ENCODE results near the gene ETNK2. TPM values are rescaled to one million over a fixed set of nuclear protein-coding genes. Genes with fewer than 3 reads are reported as not detected.

ETNK2 gene
- total RNA-seq, 4 donors from 2014 or later: 12.4 to 77.8 (median 32.6) TPM

- no peak for TF ChIP-seq CTCF (IDR thresholded peaks at IDR 0.05; ENCODE audit: low read depth)
These were observed 43.3 kb downstream of the ETNK2 start for GRCh38 chr1:204108312-204109141.

- no peak for TF ChIP-seq CTCF (IDR thresholded peaks at IDR 0.05; ENCODE audit: low read depth)
These were observed 44.0 kb downstream of the ETNK2 start for GRCh38 chr1:204107892-204108291.

- no peak for TF ChIP-seq CTCF (IDR thresholded peaks at IDR 0.05; ENCODE audit: low read depth)
These were observed 45.0 kb downstream of the ETNK2 start for GRCh38 chr1:204106825-204107224.

- no peak for TF ChIP-seq CTCF (IDR thresholded peaks at IDR 0.05; ENCODE audit: low read depth)
These were observed 46.7 kb downstream of the ETNK2 start for GRCh38 chr1:204105131-204105515.

- TF ChIP-seq CTCF (IDR thresholded peaks at IDR 0.05; ENCODE audit: low read depth): no peak
These were observed 47.3 kb downstream of the ETNK2 start for GRCh38 chr1:204104331-204105130.

- no peak for TF ChIP-seq CTCF (IDR thresholded peaks at IDR 0.05; ENCODE audit: low read depth)
These were observed 48.5 kb downstream of the ETNK2 start for GRCh38 chr1:204103431-204103741.

- TF ChIP-seq CTCF (IDR thresholded peaks at IDR 0.05; ENCODE audit: low read depth): no peak
These were observed 49.0 kb downstream of the ETNK2 start for GRCh38 chr1:204102739-204103430.
